Astrocyte of the spinal cord (primary cell): ENCODE measurements around the gene NRXN3.
A peak's percentile ranks its signal among the peaks of the same experiment; 100 is the strongest.

Source experiments
- DNase-seq: peaks from one replicate; pipeline ENCODE4 v3.0.0; 2011; ENCODE audit warnings: low read depth, low spot score
- H3K4me3 ChIP-seq: 2 replicates; pipeline ENCODE4 v1.5.1; 2011; ENCODE audit warnings: low read depth, mild to moderate bottlenecking, low read length, moderate library complexity
- in situ Hi-C: cut with HindIII; loops from 2 replicates; pipeline ENCODE4 v1.10.0; 2017; ENCODE audit warnings: low sequenced_read_pairs
- TF ChIP-seq, protein P1 (sequence below): IDR thresholded peaks from 2 replicates; pipeline ENCODE4 v1.5.1; 2012; ENCODE audit warnings: low read depth, mild to moderate bottlenecking, low read length, inconsistent platforms

NRXN3 gene

DNA sequence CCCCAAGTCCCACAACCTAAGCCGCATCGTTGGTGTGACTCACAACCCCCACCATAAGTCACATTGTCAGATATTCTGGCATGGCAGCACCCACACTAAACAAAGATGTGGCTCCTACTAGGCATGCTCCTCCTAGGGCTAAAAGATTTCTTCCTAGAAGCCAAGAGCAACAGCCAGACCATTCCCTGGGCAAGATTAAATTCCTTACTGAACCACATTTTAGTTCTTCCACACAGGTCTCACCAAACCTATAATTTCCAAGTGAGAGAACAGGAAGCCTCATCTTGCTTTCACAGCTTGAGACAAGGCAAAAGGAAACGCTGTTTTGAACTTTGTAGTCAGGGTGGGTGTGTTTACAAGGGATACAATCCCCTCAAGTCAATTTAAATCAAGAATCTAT, 1408.3 kb downstream of the NRXN3 start:
- TF ChIP-seq, protein P1, sequence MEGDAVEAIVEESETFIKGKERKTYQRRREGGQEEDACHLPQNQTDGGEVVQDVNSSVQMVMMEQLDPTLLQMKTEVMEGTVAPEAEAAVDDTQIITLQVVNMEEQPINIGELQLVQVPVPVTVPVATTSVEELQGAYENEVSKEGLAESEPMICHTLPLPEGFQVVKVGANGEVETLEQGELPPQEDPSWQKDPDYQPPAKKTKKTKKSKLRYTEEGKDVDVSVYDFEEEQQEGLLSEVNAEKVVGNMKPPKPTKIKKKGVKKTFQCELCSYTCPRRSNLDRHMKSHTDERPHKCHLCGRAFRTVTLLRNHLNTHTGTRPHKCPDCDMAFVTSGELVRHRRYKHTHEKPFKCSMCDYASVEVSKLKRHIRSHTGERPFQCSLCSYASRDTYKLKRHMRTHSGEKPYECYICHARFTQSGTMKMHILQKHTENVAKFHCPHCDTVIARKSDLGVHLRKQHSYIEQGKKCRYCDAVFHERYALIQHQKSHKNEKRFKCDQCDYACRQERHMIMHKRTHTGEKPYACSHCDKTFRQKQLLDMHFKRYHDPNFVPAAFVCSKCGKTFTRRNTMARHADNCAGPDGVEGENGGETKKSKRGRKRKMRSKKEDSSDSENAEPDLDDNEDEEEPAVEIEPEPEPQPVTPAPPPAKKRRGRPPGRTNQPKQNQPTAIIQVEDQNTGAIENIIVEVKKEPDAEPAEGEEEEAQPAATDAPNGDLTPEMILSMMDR: no peak
- no peak overlapping the region for H3K4me3 ChIP-seq
- peak; percentile 86 for DNase-seq
- in situ Hi-C loops: no loop called here

DNA sequence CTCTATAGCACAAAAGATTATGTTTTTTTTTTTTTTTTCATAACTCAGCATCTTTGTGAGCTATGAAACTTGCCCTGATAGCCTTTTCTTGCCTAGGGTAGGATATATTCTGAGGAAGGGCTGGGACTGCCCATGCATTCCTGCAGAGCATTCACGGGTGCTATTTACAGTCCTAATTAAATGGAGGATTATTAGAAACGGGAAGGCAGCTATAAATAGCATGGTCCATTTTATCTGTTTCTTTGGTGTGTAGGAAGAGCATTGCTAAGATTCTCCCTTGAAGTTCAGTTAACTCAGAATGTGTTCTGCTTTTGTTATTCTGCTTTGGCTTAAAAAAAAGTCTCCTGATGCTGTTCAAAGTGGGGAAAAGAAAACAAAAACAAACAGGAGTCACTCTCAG, 1410.2 kb downstream of the NRXN3 start:
- no peak overlapping the region for H3K4me3 ChIP-seq
- DNase-seq: no peak
- TF ChIP-seq, protein P1: no peak
- in situ Hi-C loops: no loop called here

DNA sequence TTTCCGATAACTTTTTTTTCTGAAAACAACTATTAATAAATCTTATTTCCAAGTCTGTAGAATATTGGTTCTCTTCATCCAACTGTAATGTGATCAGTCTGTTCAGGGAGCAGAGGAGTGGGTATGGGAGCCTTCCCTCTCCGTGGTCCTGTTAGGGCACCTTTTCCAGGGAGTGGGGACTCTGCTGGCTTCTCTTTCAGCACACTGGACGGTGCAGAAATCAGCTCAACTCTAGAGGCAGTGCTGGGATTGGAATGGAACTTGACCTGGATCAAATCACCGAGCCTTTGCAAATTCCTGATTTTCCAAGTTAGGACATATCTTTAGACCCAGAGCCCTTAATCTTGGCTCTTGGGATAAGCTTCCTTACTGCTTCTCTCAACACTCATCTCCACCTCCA, 1410.7 kb downstream of the NRXN3 start:
- TF ChIP-seq, protein P1: no peak
- H3K4me3 ChIP-seq: no peak overlapping the region
- in situ Hi-C loops: no loop called here
- no peak for DNase-seq

DNA sequence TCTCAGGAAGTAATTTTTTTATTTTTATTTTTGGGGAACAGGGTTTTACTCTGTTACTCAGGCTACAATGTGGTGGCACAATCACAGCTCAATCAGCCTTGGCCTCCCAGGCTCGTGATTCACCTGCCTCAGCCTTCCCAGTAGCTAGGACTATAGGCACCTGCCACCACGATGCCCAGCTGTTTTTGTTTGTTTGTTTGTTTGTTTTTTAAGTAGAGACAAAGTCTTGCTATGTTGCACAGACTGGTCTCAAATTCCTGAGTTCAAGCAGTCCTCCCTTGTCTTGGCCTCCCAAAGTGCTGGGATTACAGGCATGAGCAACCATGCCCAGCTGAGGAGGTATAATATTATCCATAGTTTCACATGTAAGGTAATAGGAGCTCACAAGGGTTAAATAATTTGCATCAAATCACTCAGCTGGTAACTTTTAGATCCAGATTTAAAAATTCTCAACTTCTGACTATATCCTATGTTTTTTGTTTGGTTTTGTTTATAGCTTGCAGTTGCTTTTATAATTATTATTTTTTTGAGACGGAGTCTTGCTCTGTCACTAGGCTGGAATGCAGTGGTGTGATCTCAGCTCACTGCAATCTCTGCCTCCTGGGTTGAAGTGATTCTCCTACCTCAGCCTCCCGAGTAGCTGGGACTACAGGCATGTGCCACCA, 1411.9 kb downstream of the NRXN3 start:
- TF ChIP-seq, protein P1: no peak
- H3K4me3 ChIP-seq: no peak overlapping the region
- DNase-seq: peak; percentile 42
- in situ Hi-C loops: no loop called here

DNA sequence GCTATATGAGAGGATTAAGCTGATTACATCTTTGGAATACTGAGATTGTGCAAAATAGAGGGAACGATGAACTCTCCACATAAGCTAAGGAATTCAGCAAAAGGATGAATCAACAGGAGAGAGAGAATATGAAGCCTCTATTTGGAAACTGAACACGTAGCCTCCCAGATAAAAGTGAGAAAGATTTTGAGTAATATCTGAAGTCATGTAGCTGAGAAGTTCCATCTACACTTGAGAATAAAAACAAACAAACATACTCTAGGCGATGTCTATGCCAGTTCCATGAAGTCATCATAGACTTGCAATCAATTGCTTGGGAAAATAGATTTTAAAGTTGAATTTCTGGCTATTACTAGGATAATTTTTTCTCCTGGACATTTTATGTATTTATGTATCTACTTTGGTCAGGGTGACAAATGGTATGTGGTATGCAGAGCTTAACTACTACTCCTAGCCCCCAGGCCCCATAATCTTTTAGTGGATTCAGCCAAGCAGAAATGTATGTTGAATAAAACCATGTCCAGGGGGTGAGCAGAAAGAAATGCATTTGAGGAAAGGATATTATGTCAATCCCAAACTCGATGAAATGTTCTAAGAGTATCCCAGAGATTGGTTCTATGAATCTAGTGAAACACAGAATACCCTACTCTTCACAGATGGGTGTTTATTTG, 1413.7 kb downstream of the NRXN3 start:
- in situ Hi-C loops: no loop called here
- DNase-seq: peak; percentile 69

DNA sequence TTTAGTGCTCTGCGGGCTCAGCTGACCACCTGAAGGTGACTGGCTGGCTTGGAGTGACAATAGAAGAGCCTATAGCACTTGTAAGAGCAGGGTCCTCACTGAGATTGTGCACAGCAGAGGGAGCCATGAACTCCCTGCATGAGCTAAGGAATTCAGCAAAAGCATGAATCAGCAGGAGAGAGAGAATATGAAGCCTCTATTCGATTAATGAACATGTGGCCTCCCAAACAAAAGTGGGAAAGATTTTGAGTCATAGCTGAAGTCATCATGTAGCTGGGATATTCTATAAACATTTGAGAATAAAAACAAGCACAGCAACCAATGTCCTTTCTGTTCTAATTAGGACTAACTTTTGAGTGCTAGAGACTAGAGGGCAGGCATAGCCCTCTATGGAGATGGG, 1414.5 kb downstream of the NRXN3 start:
- no peak overlapping the region for H3K4me3 ChIP-seq
- peak; percentile 94 for DNase-seq
- TF ChIP-seq, protein P1: peak; percentile 44
- in situ Hi-C loops: no loop called here

More for the DNA sequence above, 1413.7 kb downstream of the NRXN3 start:
- no peak overlapping the region for H3K4me3 ChIP-seq
- TF ChIP-seq, protein P1: no peak
